Measurements from ENCODE around the gene RNU2-1.

DNA sequence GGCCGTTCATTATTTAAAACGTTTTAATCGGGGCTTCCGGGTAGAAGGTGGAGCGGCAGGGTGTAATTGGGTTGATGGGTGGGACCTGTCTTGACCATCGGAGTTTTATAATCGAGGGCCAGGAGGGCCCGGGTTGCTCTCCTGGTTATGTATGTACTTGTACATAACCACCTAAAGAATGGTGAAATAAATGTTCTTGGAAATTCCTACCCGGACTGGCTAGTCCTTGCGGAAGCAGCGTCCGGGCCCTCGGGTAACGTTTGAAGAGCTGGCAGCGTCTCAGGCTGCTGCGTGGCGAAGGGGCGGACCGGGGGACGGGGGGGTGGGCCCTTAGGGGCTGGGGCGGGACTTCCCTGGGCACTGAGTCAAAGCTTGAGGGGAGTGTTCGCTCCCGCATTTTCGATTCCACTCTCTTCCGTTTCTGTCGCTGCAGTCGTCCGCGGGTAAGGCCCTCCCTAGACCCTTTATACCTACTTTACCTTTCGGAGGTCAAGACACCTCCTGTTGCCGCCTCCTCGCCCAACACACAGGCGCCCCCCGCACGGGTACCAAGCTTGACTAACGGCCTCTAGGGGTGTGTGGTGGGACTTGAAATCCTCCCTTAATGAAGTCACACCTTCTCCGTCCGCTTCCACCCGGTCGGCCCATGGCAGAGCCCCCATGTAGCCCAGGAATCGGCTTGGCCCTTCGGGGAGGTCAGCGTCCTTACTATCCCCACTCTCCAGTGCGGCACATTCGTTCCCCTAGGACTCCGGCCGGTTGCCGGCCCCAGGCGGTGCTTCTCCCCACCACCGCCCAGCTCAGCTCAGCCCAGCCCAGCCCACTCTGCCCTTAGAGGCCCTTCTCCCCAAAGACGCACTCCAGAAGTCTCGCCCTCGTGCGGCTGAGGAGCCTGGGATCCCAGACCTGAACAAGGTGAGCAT lies 22.0 kb downstream of the RNU2-1 start, which contains the start of gene TMEM106A:
- TF ChIP-seq POLR2AphosphoS5 (IDR thresholded peaks at IDR 0.05; ENCODE audit: low read depth) (no peak; the same call in 1 of the 2 replicates), SPI1 (IDR thresholded peaks at IDR 0.05; ENCODE audit: borderline replicate concordance, low read depth) (no peak)
- TF ChIP-seq, protein P1, sequence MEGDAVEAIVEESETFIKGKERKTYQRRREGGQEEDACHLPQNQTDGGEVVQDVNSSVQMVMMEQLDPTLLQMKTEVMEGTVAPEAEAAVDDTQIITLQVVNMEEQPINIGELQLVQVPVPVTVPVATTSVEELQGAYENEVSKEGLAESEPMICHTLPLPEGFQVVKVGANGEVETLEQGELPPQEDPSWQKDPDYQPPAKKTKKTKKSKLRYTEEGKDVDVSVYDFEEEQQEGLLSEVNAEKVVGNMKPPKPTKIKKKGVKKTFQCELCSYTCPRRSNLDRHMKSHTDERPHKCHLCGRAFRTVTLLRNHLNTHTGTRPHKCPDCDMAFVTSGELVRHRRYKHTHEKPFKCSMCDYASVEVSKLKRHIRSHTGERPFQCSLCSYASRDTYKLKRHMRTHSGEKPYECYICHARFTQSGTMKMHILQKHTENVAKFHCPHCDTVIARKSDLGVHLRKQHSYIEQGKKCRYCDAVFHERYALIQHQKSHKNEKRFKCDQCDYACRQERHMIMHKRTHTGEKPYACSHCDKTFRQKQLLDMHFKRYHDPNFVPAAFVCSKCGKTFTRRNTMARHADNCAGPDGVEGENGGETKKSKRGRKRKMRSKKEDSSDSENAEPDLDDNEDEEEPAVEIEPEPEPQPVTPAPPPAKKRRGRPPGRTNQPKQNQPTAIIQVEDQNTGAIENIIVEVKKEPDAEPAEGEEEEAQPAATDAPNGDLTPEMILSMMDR (IDR thresholded peaks at IDR 0.05; ENCODE audit: insufficient read depth, low read length) = no peak
- TF ChIP-seq, protein P2, sequence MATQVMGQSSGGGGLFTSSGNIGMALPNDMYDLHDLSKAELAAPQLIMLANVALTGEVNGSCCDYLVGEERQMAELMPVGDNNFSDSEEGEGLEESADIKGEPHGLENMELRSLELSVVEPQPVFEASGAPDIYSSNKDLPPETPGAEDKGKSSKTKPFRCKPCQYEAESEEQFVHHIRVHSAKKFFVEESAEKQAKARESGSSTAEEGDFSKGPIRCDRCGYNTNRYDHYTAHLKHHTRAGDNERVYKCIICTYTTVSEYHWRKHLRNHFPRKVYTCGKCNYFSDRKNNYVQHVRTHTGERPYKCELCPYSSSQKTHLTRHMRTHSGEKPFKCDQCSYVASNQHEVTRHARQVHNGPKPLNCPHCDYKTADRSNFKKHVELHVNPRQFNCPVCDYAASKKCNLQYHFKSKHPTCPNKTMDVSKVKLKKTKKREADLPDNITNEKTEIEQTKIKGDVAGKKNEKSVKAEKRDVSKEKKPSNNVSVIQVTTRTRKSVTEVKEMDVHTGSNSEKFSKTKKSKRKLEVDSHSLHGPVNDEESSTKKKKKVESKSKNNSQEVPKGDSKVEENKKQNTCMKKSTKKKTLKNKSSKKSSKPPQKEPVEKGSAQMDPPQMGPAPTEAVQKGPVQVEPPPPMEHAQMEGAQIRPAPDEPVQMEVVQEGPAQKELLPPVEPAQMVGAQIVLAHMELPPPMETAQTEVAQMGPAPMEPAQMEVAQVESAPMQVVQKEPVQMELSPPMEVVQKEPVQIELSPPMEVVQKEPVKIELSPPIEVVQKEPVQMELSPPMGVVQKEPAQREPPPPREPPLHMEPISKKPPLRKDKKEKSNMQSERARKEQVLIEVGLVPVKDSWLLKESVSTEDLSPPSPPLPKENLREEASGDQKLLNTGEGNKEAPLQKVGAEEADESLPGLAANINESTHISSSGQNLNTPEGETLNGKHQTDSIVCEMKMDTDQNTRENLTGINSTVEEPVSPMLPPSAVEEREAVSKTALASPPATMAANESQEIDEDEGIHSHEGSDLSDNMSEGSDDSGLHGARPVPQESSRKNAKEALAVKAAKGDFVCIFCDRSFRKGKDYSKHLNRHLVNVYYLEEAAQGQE (IDR thresholded peaks at IDR 0.05; ENCODE audit: insufficient replicate concordance, low read depth) = no peak
